ENCODE results near the gene TENM3.

The TENM3 gene

DNA sequence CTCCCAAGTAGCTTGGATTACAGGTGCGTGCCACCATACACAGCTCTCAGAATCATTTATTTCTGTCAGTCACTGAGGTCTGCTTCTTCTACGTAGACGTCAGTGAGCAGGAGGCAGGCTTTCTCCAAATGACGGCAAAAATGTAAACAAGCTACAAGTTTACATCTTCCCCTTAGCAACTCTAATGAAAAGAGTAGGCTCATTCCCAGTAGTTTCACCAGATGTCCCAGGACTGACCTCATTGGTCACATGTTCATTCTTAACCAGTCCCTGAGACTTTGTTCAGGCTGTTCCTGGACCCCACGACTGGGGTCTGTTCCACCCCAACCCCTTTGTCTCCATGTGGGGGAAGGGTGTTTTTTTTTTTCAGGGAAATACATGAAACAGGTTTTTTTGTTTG, 67.1 kb downstream of the TENM3 start:
- TF ChIP-seq, protein P1, sequence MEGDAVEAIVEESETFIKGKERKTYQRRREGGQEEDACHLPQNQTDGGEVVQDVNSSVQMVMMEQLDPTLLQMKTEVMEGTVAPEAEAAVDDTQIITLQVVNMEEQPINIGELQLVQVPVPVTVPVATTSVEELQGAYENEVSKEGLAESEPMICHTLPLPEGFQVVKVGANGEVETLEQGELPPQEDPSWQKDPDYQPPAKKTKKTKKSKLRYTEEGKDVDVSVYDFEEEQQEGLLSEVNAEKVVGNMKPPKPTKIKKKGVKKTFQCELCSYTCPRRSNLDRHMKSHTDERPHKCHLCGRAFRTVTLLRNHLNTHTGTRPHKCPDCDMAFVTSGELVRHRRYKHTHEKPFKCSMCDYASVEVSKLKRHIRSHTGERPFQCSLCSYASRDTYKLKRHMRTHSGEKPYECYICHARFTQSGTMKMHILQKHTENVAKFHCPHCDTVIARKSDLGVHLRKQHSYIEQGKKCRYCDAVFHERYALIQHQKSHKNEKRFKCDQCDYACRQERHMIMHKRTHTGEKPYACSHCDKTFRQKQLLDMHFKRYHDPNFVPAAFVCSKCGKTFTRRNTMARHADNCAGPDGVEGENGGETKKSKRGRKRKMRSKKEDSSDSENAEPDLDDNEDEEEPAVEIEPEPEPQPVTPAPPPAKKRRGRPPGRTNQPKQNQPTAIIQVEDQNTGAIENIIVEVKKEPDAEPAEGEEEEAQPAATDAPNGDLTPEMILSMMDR (IDR thresholded peaks at IDR 0.05; ENCODE audit: insufficient read depth, missing control alignments), result no peak
- no peak for DNase-seq (ENCODE audit: insufficient read length, low spot score)
- FAIRE-seq, result no peak

DNA sequence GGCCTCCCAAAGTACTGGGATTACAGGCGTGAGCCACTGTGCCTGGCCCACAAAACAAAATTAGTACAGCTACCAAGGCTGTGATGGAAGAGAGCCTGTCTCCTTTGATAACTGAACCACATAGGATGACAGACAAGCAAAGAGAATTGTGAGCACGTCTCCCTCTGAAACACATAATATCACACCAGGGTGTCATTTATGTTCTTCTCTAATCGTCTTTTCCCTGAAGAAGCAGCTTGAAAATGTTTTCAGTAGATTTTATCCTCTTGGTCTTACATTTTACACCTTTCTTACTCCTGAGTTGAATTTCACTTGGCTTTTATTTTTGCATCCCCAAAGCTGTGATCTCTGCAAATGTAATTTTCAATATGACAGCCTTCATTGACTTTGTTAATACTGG, 67.8 kb downstream of the TENM3 start:
- TF ChIP-seq, protein P1 (IDR thresholded peaks at IDR 0.05; ENCODE audit: insufficient read depth, missing control alignments), result no peak
- DNase-seq (ENCODE audit: insufficient read length, low spot score) (no peak), FAIRE-seq (no peak)

DNA sequence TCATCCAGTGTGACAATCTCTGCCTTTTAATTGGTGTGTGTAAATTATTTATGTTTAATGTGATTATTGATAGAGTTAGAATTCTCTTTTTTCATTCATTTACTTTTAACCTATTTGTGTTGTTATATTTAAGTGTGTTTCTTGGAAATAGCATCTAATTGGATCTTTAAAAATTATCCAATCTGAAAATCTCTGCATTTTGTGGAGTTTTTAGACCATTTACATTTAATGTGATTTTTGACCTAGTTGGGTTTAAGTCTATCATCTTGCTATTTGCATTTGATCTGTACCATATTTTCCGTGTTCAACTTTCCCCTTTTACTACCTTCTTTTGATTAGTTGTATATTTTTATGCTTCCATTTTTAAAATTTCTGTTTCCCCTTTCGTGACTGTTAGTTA, 71.3 kb downstream of the TENM3 start:
- FAIRE-seq, result no peak
- DNase-seq (ENCODE audit: insufficient read length, low spot score), result no peak
- TF ChIP-seq, protein P1 (IDR thresholded peaks at IDR 0.05; ENCODE audit: insufficient read depth, missing control alignments), result no peak

DNA sequence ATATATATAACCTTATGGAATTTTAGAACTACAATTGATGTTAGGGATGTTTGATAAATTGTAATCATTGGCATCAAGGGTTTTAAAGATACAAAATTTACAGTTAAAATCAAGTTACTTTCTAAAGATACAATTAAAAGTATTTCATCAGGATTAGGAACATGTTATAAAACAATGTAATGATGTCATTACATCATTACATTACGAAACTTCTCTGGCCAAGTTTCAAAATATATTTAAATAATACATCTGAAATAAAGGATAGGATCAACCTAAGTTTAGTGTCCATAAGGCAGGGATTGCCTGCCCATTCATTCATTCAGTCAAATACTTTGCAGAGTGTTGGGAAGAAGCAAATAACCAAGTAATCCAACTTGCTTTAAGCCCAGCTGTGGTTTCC, 75.1 kb downstream of the TENM3 start:
- no peak for DNase-seq (ENCODE audit: insufficient read length, low spot score)
- TF ChIP-seq, protein P1 (IDR thresholded peaks at IDR 0.05; ENCODE audit: insufficient read depth, missing control alignments), result no peak
- FAIRE-seq, result no peak

DNA sequence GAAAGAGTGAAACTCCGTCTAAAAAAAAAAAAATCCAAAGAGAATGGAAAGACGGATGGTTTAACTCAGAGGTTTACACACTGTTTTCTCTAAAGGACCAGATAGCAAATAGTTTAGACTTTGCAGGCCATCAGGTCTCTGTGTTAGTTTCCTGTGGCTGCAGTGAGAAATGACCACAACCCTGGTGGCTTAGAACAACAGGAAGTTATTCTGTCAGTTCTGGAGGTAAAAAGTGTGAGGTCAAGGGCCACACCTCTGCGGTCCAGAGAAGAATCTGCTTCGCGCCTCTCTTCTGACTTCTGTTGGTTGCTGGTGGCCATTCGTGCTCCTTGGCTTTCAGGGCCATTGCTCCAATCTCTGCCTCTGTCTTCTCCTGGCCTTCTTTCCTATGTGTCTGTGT, 76.9 kb downstream of the TENM3 start:
- no peak for FAIRE-seq
- no peak for DNase-seq (ENCODE audit: insufficient read length, low spot score)
- TF ChIP-seq, protein P1 (IDR thresholded peaks at IDR 0.05; ENCODE audit: insufficient read depth, missing control alignments), result no peak

DNA sequence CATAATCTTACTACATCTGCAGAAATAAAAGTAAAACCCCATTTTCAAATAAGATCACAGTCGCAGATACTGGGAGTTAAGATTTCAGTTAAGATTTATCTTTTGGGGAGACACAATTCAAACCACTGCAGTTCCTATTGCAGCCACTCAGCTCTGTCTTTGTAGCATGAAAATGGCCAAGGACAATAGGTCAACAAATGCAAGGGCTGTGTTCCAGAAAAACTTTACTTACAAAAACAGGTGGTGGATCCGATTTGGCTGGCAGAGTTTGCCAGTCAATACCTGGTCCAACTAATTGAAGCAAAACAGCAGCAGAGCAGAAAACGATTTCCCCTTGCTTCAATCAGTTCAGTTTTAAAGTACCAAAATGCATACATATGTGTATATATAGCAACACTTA, 77.4 kb downstream of the TENM3 start:
- DNase-seq (ENCODE audit: insufficient read length, low spot score), result no peak
- FAIRE-seq, result no peak
- TF ChIP-seq, protein P1 (IDR thresholded peaks at IDR 0.05; ENCODE audit: insufficient read depth, missing control alignments), result no peak

DNA sequence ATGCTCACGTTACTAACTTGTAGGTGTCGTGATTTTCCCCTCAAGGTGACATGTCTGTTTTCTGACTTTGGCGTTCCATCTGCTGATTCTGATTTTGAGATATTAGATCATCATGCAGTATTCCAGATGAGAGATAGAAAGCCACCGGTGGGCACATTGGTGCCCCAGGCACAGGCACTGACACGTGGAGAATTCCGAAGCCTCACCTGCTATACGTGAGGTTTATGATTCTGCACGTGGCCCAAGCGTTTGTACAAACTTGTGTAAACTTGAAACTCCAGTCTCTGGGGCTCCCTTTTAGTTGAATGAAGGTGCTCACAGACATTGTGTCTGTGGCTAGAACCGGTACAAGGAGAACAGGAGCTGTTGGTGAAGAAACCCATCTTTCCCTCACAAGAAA, 81.1 kb downstream of the TENM3 start:
- no peak for FAIRE-seq
- TF ChIP-seq, protein P1 (IDR thresholded peaks at IDR 0.05; ENCODE audit: insufficient read depth, missing control alignments), result no peak
- DNase-seq (ENCODE audit: insufficient read length, low spot score), result no peak

All from D721Med (cell line).